Suprapubic skin (tissue), 4 donors: ENCODE results near the gene APPBP2. TPM values are rescaled to one million over a fixed set of nuclear protein-coding genes. Genes with fewer than 3 reads are reported as not detected.

Experiments used
- DNase-seq, 2 donors: peaks; one replicate each; pipeline ENCODE4 v3.0.0-alpha.2; 2019; ENCODE audit warnings: low spot score in 2 of 2
- H3K27ac ChIP-seq: fragments of 200-600 bp; sonication (generic); one replicate; pipeline ENCODE4 v1.5.1; 2019
- H3K27me3 ChIP-seq: fragments of 200-600 bp; sonication (generic); one replicate; pipeline ENCODE4 v1.5.1; 2019
- H3K36me3 ChIP-seq: fragments of 200-600 bp; sonication (generic); one replicate; pipeline ENCODE4 v1.5.1; 2019
- H3K4me1 ChIP-seq: fragments of 200-600 bp; sonication (generic); one replicate; pipeline ENCODE4 v1.5.1; 2019
- H3K4me3 ChIP-seq: fragments of 200-600 bp; sonication (generic); one replicate; pipeline ENCODE4 v1.5.1; 2019; ENCODE audit warnings: mild to moderate bottlenecking
- H3K9me3 ChIP-seq: fragments of 200-600 bp; sonication (generic); one replicate; pipeline ENCODE4 v1.5.1; 2019
- EP300 ChIP-seq: sonication (generic); formaldehyde crosslinking; IDR thresholded peaks from one replicate; pipeline ENCODE4 v1.6.1; 2017; ENCODE audit warnings: antibody characterized with exemption
- POLR2A ChIP-seq, 2 donors: fragments of 450-650 bp; IDR thresholded peaks; one replicate each; pipeline ENCODE4 v1.6.1; 2017; ENCODE audit warnings: antibody characterized with exemption in 2 of 2, mild to moderate bottlenecking in 2 of 2, moderate library complexity in 2 of 2
- POLR2AphosphoS5 ChIP-seq, 3 donors: sonication (generic); formaldehyde crosslinking; IDR thresholded peaks; one replicate each; pipeline ENCODE4 v1.6.1; 2017; ENCODE audit warnings: antibody characterized with exemption in 3 of 3
- WGBS: methylation state at CpG from one replicate; pipeline ENCODE4 v1.1.5; 2018; 5-methylcytosine and 5-hydroxymethylcytosine counted together
- total RNA-seq, 4 donors: library from RNA; depleted of rRNA; stranded (reverse); fragments of >200 nt; gene quantifications; one replicate each; pipeline ENCODE4 v1.1.0, GENCODE V29; 2016
- TF ChIP-seq, protein P1 (sequence below), 2 donors: fragments of 200-600 bp in 1 of 2; fragments of 450-650 bp in 1 of 2; sonication (generic) in 1 of 2; IDR thresholded peaks; one replicate each; pipeline ENCODE4 v1.5.1; 2016 to 2019; ENCODE audit warnings: antibody characterized with exemption in 2 of 2, mild to moderate bottlenecking in 1 of 2, moderate library complexity in 1 of 2

Gene APPBP2
- total RNA-seq, 4 donors from 2014 or later: 15.4 to 26.3 (median 17.8) TPM

DNA sequence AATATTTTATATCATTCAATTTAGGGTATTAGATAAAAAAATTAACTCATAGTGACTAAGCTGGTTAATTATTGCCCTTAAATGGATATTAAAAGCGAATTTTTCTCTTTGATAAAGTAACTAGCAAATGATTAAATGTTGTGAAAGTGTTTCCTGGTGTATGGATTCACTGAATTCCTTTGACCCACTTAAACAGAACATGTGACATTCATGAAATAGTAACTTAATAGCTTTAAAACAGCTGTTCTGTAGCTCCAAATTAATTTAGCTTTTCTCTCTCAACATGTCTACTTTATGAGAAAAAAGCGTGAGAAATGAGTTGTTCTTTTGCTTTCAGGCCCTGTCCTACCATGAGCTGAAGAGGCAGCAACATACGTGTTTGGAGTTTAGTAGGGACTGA lies 36.4 kb upstream of the APPBP2 start:
- Histone ChIP-seq H3K9me3 (no peaks in the 10 kb centered on the region), H3K36me3 (no peaks in the 10 kb centered on the region), H3K27ac (no peak overlapping the region), H3K4me1 (no peaks in the 10 kb centered on the region), H3K27me3 (no peaks in the 10 kb centered on the region), H3K4me3 (no peak overlapping the region)
- TF ChIP-seq EP300 (no peak), POLR2AphosphoS5 (IDR thresholded peaks at IDR 0.05) (no peak), POLR2A (IDR thresholded peaks at IDR 0.05) (no peak)
- TF ChIP-seq, protein P1, sequence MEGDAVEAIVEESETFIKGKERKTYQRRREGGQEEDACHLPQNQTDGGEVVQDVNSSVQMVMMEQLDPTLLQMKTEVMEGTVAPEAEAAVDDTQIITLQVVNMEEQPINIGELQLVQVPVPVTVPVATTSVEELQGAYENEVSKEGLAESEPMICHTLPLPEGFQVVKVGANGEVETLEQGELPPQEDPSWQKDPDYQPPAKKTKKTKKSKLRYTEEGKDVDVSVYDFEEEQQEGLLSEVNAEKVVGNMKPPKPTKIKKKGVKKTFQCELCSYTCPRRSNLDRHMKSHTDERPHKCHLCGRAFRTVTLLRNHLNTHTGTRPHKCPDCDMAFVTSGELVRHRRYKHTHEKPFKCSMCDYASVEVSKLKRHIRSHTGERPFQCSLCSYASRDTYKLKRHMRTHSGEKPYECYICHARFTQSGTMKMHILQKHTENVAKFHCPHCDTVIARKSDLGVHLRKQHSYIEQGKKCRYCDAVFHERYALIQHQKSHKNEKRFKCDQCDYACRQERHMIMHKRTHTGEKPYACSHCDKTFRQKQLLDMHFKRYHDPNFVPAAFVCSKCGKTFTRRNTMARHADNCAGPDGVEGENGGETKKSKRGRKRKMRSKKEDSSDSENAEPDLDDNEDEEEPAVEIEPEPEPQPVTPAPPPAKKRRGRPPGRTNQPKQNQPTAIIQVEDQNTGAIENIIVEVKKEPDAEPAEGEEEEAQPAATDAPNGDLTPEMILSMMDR (IDR thresholded peaks at IDR 0.05): no peak
- no peak for DNase-seq
- 81% methylated on average over 3 of the region's 3 CpGs for WGBS

DNA sequence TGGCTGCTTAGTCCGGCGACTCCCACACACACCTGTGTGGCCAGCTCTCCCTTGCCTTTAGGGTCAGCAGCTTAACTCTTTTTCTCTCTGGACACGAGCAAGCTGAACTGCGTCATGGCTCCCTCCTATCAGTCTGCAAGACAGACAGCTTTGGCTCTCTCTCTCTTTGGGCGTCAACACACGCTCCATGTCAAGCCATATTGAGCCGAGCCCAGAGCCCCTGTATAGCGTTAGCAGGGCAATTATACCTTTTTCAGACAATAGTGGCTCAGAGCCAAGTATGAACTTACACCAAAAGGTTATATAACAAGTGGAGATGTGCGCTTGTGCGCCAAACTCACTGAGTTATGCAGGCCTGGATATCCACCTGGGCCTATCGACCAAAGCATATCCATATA lies 34.8 kb upstream of the APPBP2 start:
- TF ChIP-seq POLR2AphosphoS5 (IDR thresholded peaks at IDR 0.05) (no peak), EP300 (no peak), POLR2A (IDR thresholded peaks at IDR 0.05) (no peak)
- TF ChIP-seq, protein P1 (IDR thresholded peaks at IDR 0.05): no peak
- no peak for DNase-seq

DNA sequence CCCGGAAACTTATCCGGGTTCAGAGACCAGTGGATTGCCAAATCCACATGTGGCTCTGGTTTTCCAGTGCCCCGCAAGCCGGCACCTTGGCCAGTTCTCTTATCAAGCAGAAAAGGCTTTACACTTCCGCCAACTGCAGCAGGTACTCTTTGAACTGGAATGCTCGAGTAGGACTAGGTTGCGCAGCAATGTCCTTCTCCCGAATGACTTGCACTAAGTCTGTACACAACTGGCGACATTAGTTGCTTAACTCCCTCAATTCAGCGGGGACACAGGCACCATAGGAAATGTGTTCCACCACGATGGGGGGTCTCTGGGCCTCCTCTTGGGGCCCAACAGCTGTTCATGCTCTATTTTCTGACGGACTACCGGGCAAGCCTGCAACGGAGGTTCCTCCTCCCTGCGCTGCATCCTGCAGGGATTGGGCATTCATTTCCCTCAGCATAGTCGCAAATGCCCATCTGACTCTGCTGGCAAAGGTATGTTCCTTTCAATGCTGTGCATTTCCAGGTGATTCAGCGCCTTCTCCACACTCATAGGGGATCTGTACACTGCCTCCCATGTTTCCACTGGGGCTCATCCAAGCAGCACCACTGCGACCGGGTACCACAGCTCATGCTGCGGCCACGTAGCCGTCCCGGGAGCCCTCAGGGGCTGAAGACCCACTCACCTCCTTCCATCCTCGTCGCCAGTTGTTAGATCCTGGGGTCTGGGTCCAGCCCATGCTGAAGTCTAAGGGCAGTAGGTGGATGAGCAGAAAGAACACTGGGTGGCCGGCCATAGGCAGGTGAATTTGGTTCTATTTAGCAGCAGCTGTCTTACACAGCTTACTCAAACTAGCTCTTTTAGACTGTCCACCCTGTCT lies 34.2 kb upstream of the APPBP2 start:
- H3K27ac ChIP-seq: no peak overlapping the region
- no peak overlapping the region for H3K4me3 ChIP-seq
- no peak for DNase-seq
- WGBS: 87% methylated on average over 25 of the region's 26 CpGs
- no peaks in the 10 kb centered on the region for H3K36me3 ChIP-seq
- TF ChIP-seq EP300 (no peak), POLR2AphosphoS5 (IDR thresholded peaks at IDR 0.05) (no peak), POLR2A (IDR thresholded peaks at IDR 0.05) (no peak)
- TF ChIP-seq, protein P1 (IDR thresholded peaks at IDR 0.05): no peak
- H3K9me3 ChIP-seq: no peaks in the 10 kb centered on the region
- H3K27me3 ChIP-seq: no peaks in the 10 kb centered on the region
- no peaks in the 10 kb centered on the region for H3K4me1 ChIP-seq

More for the DNA sequence above, 34.8 kb upstream of the APPBP2 start:
- no peaks in the 10 kb centered on the region for H3K9me3 ChIP-seq
- no peak overlapping the region for H3K4me3 ChIP-seq
- H3K27me3 ChIP-seq: no peaks in the 10 kb centered on the region
- no peak overlapping the region for H3K27ac ChIP-seq
- no peaks in the 10 kb centered on the region for H3K4me1 ChIP-seq
- no peaks in the 10 kb centered on the region for H3K36me3 ChIP-seq
- WGBS: 94% methylated on average over 11 of the region's 11 CpGs

DNA sequence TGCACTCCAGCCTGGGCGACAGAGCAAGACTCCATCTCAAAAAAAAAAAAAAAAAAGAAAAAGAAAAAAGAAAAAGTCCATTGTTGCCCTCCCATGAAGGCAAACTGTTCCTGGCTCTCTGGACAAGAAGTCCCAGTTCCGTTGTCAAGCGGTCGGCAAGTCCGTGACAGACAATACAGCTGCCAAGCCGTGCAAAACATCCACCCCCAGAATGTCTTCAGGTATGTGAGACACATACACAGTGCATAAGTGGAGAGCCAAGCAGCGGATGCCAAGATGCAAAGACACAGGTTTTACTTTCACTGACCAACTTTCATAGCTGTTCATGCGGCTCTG lies 33.6 kb upstream of the APPBP2 start:
- TF ChIP-seq, protein P1 (IDR thresholded peaks at IDR 0.05): no peak
- TF ChIP-seq POLR2AphosphoS5 (IDR thresholded peaks at IDR 0.05) (no peak), POLR2A (IDR thresholded peaks at IDR 0.05) (no peak), EP300 (no peak)
- Histone ChIP-seq H3K27me3 (no peaks in the 10 kb centered on the region), H3K27ac (no peak overlapping the region), H3K9me3 (no peaks in the 10 kb centered on the region), H3K4me3 (no peak overlapping the region), H3K36me3 (no peaks in the 10 kb centered on the region), H3K4me1 (no peaks in the 10 kb centered on the region)
- DNase-seq: no peak
- 87% methylated on average over 8 of the region's 8 CpGs for WGBS

DNA sequence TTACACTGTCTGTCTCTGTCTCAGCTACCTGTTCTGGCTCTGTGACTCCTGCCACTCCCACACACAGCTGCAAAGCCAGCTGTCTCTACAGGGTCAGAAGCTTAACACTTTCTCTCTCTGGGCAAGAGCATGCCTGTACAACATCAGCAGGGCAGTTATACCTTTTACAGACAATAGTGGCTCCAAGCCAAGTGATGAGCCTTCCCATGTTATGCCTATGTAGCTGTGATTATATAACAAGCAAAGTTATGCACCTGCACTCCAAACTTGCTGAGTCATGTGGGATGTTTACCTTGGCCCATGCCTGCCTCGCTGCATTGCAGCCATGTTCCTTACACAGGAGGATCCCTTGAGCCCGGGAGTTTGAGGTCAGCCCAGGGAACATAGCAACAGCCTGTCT lies 31.8 kb upstream of the APPBP2 start:
- Histone ChIP-seq H3K27ac (no peak overlapping the region), H3K27me3 (no peaks in the 10 kb centered on the region), H3K4me1 (no peaks in the 10 kb centered on the region), H3K36me3 (no peaks in the 10 kb centered on the region), H3K4me3 (no peak overlapping the region), H3K9me3 (no peaks in the 10 kb centered on the region)
- WGBS: 93% methylated on average over 2 of the region's 2 CpGs
- DNase-seq: no peak
- TF ChIP-seq EP300 (no peak), POLR2AphosphoS5 (IDR thresholded peaks at IDR 0.05) (no peak), POLR2A (IDR thresholded peaks at IDR 0.05) (no peak)
- TF ChIP-seq, protein P1 (IDR thresholded peaks at IDR 0.05): no peak
